KG1 (cell line): ENCODE data around the gene TIMM10.

Experiments used
- DNase-seq: peaks from one replicate; lab custom pipeline; 2025; lab: John Stamatoyannopoulos, UW

Gene TIMM10

GRCh38 chr11:57530596-57531507 is at the start of gene TIMM10:
TIMM10 (minus strand) TSS chr11:57530754; CDS start chr11:57530189, 565 bp downstream.
- DNase-seq, result peak; percentile 99

DNA sequence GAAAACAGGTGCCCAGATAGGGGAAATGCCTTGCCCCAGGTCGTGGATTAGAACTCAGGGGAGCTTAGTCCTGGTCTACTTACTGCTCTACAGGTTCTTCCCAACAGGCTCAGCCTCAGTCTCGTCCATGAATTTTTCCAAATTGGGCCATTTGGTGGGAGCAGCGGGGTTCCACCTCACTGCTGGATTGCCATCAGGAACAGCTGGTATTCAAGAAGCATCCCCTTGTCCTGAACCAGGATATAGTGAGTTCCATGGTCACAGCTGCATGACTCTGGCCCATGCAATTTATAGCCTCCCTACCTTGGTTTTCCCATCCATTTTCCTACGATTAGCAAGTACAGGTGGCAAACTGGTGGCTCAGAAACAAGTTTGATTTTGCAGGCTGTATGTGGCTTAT is 43.5 kb upstream of the TIMM10 start:
- DNase-seq, result no peak

DNA sequence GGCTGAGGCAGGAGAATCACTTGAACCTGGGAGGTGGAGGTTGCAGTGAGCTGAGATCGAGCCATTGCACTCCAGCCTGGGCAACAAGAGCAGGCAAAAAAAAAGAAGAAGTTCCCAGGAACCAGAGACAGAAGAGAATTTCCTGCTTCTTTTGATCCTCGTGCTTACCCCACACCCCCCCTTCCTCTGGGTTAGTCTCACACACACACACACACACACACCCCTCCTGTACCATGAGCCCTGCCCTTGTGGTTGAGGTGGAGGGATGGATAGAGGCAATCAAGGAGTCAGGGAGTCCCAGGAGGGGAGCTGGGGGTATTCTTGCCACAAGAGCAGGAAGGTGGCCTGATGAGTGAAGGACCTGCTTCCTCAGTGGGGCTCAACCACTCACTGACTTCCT is 41.1 kb upstream of the TIMM10 start:
- peak; percentile 48 for DNase-seq

- DNase-seq, result peak; percentile 92
Observed at GRCh38 chr11:57568330-57568766, 37.8 kb upstream of the TIMM10 start.

DNA sequence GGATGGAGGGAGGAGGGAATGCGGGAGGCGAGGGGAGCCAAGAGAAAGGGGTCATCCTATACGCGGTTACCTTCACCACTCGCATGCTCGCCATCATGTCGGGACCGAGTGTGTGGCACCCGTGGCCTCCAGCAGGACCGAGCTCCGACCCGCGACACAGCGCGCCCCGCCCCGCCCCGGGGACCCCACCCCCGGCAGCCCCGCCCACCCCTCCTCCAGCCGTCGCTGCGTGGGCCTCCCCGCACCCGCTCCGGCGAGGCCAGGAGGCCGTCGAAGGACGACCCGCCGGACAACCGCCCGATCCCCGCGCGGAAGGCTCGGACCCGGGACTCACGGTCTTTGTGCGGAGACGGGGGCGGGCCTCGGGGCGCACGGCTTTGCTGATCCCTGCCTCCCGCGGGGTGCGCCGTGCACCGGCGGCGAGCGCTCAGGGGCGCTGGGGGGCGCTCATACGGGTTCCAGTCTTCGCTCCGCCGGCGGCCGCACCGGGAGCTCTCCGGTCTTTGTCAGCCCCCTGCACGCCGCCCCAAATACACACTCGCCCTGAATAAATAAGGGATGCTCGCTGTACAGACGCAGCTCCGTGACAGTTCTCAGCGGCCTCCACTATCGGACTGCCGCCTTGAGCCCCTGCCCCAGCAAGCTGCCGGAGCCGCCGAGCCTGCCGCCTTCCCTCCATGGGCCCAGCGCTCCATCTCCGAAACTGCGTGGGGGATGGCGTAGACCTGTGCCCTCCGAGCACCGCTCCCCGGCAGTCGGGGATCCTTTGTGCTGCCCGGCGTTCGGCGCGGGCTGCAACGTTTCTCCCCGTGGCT is 37.2 kb upstream of the TIMM10 start, which contains the start of gene UBE2L6:
TSS of gene UBE2L6 (minus strand) at position 158 of the 815 bp plus-strand sequence. CDS start at position 97, 61 bp downstream.
- peak; percentile 65 for DNase-seq

DNA sequence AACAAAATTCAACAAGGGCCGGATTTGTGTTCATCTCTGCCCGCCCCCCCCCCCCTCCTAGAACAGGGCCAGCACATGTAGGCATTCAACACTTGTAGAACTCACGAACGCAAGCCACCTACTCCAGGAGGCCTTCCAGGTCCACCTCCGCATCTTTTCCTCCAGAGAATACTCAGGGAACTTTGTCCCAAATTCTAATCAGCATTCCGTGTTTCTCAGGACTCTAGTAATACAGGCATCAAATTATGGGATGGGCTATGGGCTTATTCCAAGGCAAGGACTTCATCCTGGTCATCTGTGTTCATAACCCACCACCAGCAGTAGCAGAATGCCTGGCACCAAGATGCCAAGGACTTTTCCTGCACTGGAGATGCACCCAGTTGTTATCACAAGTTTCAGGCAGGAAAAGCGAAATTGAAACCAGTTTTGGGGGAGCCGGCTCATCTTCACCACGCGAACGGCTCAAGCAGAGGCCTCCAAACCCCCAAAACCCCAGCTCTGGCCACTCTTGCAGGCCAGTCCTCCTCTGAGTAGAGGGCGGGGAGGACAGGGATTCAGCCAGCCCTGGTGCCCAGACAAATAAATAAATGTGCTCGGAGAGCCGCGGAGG is 36.5 kb upstream of the TIMM10 start:
- no peak for DNase-seq

- peak; percentile 61 for DNase-seq
Observed at GRCh38 chr11:57566005-57566904, 35.7 kb upstream of the TIMM10 start.

GRCh38 chr11:57562596-57562995 is 32.0 kb upstream of the TIMM10 start:
- DNase-seq, result no peak

DNA sequence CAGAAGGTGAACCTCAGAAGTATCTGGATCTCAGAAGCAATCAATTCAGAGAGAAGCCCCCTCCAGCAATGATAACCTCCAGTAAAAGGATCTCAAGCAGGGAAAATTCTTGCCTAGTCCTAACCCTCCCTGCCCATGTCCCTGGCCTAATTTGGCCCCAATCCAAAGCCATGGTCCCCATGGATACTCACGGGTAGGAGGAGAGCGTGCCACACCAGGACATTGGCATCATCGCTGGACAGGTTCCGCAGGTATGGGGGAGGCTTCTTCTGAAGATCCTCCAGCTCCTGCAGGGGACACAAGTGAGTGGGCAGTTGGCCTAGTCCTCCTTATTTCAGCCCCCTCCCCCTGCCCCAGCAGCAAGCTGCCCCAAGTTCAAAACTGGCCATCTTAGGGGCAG is 29.6 kb upstream of the TIMM10 start:
- DNase-seq, result no peak

- no peak for DNase-seq
Observed at GRCh38 chr11:57556041-57556440, 25.5 kb upstream of the TIMM10 start.

DNA sequence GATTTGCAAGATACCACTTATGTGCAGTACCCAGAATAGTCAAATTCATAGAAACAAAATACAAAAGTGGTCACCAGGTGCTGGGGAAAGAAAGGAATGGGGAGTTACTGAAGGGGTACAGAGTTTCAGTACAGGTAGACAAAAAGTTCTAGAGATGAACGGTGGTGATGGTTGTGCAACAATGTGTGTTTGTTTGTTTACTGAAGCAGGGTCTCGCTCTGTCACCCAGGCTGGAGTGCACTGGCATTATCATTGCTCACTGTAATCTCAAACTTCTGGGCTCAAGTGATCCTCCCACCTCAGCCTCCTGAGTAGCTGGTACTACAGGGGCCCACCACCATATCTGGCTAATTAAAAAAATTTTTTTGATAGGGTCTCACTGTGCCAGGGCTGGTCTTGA is 24.8 kb upstream of the TIMM10 start:
- DNase-seq, result no peak

- no peak for DNase-seq
Observed at GRCh38 chr11:57552479-57552878, 21.9 kb upstream of the TIMM10 start.

DNA sequence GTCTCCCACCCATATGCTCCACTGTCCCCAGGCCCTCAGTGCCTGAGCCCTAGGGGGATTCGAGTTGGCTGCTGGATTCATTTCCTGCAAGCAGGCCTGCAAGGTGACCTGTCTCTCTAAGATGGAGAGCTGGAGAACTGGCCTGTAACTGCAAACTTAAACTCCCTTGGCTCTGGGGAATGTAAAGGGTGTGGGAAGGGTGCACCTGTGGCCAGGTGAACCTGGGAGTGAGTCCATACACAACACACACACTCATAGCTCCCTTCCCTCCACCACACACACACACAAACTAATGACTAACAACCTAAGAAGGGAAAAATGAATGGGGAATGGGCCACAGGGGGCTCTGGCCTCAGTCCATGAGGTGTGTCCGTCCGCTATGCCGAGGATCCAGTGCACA is 21.4 kb upstream of the TIMM10 start:
- no peak for DNase-seq

GRCh38 chr11:57549983-57550382 is 19.4 kb upstream of the TIMM10 start:
- no peak for DNase-seq

DNA sequence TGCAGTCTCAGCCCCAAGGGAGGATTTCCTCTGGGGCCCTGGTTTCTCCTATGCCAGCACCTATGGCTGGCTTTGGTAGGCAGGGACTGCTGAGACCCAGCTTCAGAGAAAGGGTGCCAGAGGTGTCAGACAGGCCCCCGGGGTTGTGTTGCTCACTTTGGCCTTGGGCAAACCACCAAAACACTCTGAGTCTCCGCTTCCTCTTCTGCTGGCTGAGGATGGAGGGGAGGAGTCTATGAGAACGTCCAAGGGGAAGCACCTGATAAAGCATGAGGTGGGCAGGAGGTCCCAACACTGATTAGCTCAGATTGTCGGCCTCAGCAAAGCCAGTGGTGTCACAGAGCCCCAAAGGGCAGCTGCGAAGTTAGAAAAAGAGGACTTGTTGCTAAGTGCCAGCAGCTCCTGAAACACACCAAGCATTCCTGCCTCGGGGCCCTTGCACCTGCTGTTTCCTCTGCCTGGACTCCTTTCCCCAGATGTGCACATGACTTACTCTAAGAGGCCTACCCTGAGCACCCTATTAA is 17.4 kb upstream of the TIMM10 start:
- no peak for DNase-seq

DNA sequence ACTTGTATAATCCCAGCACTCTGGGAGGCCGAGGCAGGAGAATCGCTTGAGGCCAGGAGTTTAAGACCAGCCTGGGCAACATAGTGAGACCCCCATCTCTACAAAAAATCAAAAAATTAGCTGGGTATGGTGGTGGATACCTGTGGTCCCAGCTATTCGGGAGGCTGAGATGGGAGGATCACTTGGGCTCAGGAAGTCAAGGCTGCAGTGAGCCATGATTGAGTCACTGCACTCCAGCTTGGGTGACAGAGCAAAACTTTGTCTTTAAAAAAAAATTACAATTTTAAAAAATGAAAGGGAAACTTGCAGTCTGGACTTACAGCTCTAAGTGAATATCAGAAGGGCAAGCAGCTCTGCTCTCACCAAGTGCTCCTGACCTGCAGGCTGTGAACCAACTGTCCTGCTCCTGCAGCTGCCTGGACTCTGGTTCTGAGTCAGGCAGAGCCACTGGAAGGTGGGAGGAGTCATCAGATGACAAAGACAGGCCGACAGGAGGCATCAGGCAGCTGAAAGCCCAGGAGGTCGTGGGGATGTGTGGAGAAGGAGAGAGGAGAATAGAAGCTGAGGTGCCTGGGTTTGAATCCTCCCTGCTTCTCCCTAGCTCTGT is 16.4 kb upstream of the TIMM10 start:
- no peak for DNase-seq

DNA sequence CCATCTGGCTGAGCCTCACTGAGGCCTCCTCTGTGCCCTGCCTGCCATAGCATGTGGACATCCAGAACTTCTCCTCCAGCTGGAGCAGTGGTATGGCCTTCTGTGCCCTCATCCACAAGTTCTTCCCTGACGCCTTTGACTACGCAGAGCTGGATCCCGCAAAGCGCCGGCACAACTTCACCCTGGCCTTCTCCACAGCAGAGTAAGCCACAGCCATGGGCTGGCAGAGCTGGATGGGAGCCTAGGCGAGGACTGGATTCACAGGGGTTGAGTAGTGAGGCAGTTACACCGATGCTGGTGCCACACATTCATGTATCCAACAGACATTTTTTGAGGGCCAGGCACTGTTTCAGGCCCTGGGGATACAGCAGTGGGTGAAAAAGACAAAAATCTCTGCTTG is 15.9 kb upstream of the TIMM10 start:
- no peak for DNase-seq

- DNase-seq, result no peak
Observed at GRCh38 chr11:57545883-57546282, 15.3 kb upstream of the TIMM10 start.

- DNase-seq, result no peak
Observed at GRCh38 chr11:57544566-57544965, 14.0 kb upstream of the TIMM10 start.

DNA sequence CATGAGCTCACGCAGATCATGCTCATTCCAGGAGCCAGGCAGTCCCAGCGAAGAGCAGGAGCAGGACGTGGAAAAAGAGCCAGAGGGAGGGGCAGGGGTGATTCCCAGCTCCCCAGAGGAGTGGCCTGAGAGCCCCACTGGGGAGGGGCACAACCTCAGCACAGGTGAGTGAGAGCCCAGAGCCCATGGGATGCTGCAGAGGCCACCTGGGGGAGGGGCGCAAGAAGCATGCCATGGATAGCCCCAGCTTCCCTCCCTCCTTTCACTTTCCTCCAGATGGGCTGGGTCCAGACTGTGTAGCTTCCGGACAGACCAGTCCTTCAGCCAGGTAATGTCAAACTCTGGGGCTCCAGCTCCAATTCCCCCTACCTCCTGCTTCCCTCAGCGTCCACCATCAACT is 13.0 kb upstream of the TIMM10 start:
- DNase-seq, result no peak

GRCh38 chr11:57542582-57542981 is 12.0 kb upstream of the TIMM10 start:
- DNase-seq, result no peak
